NCI-H748 (cell line): ENCODE results near the gene TBC1D8.

Experiments used
- DNase-seq: peaks from one replicate; lab custom pipeline; 2025; ENCODE audit not compliant: unreplicated experiment; lab: John Stamatoyannopoulos, UW

Gene TBC1D8

GRCh38 chr2:101112772-101113157, 38.4 kb downstream of the TBC1D8 start:
- DNase-seq: peak; percentile 12

GRCh38 chr2:101111917-101112771, 39.0 kb downstream of the TBC1D8 start:
- no peak for DNase-seq

GRCh38 chr2:101111262-101111838, 39.8 kb downstream of the TBC1D8 start:
- peak; percentile 7 for DNase-seq

GRCh38 chr2:101109451-101110118, 41.6 kb downstream of the TBC1D8 start:
- DNase-seq: no peak

GRCh38 chr2:101108357-101108756, 42.8 kb downstream of the TBC1D8 start:
- DNase-seq: no peak

- DNase-seq: no peak
These were observed 43.9 kb downstream of the TBC1D8 start for GRCh38 chr2:101107241-101107640.

- peak; percentile 37 for DNase-seq
These were observed 44.6 kb downstream of the TBC1D8 start for GRCh38 chr2:101106453-101107181.

- DNase-seq: no peak
These were observed 45.5 kb downstream of the TBC1D8 start for GRCh38 chr2:101105654-101106053.

- DNase-seq: no peak
These were observed 53.5 kb downstream of the TBC1D8 start for GRCh38 chr2:101097638-101098037.

GRCh38 chr2:101096619-101097142, 54.5 kb downstream of the TBC1D8 start:
- DNase-seq: no peak

- no peak for DNase-seq
These were observed 56.8 kb downstream of the TBC1D8 start for GRCh38 chr2:101094351-101094750.

- DNase-seq: no peak
These were observed 61.0 kb downstream of the TBC1D8 start for GRCh38 chr2:101089942-101090799.

- no peak for DNase-seq
These were observed 61.8 kb downstream of the TBC1D8 start for GRCh38 chr2:101089419-101089818.

GRCh38 chr2:101087638-101088037, 63.5 kb downstream of the TBC1D8 start:
- DNase-seq: no peak

- DNase-seq: no peak
These were observed 67.6 kb downstream of the TBC1D8 start for GRCh38 chr2:101083613-101084012.

GRCh38 chr2:101082998-101083397, 68.2 kb downstream of the TBC1D8 start:
- no peak for DNase-seq

GRCh38 chr2:101081375-101081907, 69.7 kb downstream of the TBC1D8 start:
- no peak for DNase-seq

GRCh38 chr2:101080211-101081068, 70.7 kb downstream of the TBC1D8 start:
- no peak for DNase-seq

GRCh38 chr2:101076581-101076980, 74.6 kb downstream of the TBC1D8 start:
- DNase-seq: no peak
